PC-3 (cell line): ENCODE results near the gene MYCT1. TPM values are rescaled to one million over a fixed set of nuclear protein-coding genes. Genes with fewer than 3 reads are reported as not detected.

Experiments
- ATAC-seq: fragments of 200-7000 bp; cut with Tn5 transposase; 2 replicates; pipeline ENCODE4 v1.9.1; 2020; ENCODE audit warnings: mild to moderate bottlenecking, moderate library complexity
- BruUV-seq: library from RNA; stranded (reverse); fragments of 400-500 nt; replicated peaks from 2 replicates; lab custom pipeline; 2021; lab: Mats Ljungman, UMichigan
- CTCF ChIA-PET: fragments of 300-600 bp; sonication (Branson Sonifier 250); formaldehyde crosslinking; loops from one replicate; lab custom pipeline; 2022; ENCODE audit warnings: antibody characterized with exemption; lab: Charles Lee
- POLR2A ChIA-PET: fragments of 300-600 bp; sonication (Branson Sonifier 250); formaldehyde crosslinking; loops from one replicate; lab custom pipeline; 2022; ENCODE audit warnings: antibody characterized with exemption; ENCODE audit not compliant: unreplicated experiment; lab: Charles Lee
- DNase-seq: peaks from one replicate; pipeline ENCODE4 v3.0.0-alpha.2; 2015
- H2AFZ ChIP-seq: fragments of 300-600 bp; sonication (generic); 2 replicates; pipeline ENCODE4 v1.6.0; 2016; ENCODE audit warnings: antibody characterized with exemption, low read length
- H3F3A ChIP-seq: fragments of 300-600 bp; sonication (generic); one replicate; pipeline ENCODE4 v1.6.0; 2017; ENCODE audit warnings: antibody characterized with exemption, low read length, control low read depth, mild to moderate bottlenecking; ENCODE audit not compliant: unreplicated experiment
- H3K27ac ChIP-seq: fragments of 300-600 bp; sonication (generic); 2 replicates; pipeline ENCODE4 v1.5.1; 2016; ENCODE audit warnings: mild to moderate bottlenecking, low read length
- H3K27me3 ChIP-seq: fragments of 300-600 bp; sonication (generic); 2 replicates; pipeline ENCODE4 v1.6.1; 2016; ENCODE audit warnings: low read length, mixed read lengths
- H3K36me3 ChIP-seq: fragments of 300-600 bp; sonication (generic); 2 replicates; pipeline ENCODE4 v1.6.1; 2016; ENCODE audit warnings: low read depth, mixed run types, low read length, mixed read lengths
- H3K4me1 ChIP-seq: fragments of 300-600 bp; sonication (generic); 2 replicates; pipeline ENCODE4 v1.5.1; 2016; ENCODE audit warnings: low read length; ENCODE audit not compliant: insufficient read depth
- H3K4me2 ChIP-seq: fragments of 300-600 bp; sonication (generic); 2 replicates; pipeline ENCODE4 v1.6.0; 2016; ENCODE audit warnings: low read length
- H3K4me3 ChIP-seq: fragments of 300-600 bp; sonication (generic); 2 replicates; pipeline ENCODE4 v1.5.1; 2016; ENCODE audit warnings: mild to moderate bottlenecking, low read length, mixed read lengths
- H3K79me2 ChIP-seq: fragments of 300-600 bp; sonication (generic); 2 replicates; pipeline ENCODE4 v1.6.1; 2017; ENCODE audit warnings: low read length, mixed read lengths
- H3K9ac ChIP-seq: fragments of 300-600 bp; sonication (generic); 2 replicates; pipeline ENCODE4 v1.6.0; 2016; ENCODE audit warnings: mild to moderate bottlenecking, low read length
- H3K9me2 ChIP-seq: fragments of 300-600 bp; sonication (generic); replicated peaks from 2 replicates; pipeline ENCODE4 v1.6.1; 2016; ENCODE audit warnings: mixed run types, low read length, mixed read lengths
- H3K9me3 ChIP-seq: fragments of 300-600 bp; sonication (generic); 2 replicates; pipeline ENCODE4 v1.6.1; 2016; ENCODE audit warnings: low read length, mixed read lengths
- H4K20me1 ChIP-seq: fragments of 300-600 bp; sonication (generic); 2 replicates; pipeline ENCODE4 v1.6.1; 2016; ENCODE audit warnings: low read length, mixed read lengths
- EZH2 ChIP-seq: fragments of 300-600 bp; sonication (generic); IDR thresholded peaks from one replicate; pipeline ENCODE4 v1.6.1; 2017; ENCODE audit warnings: antibody characterized with exemption, mild to moderate bottlenecking, low read length; ENCODE audit not compliant: unreplicated experiment
- EZH2phosphoT487 ChIP-seq: fragments of 300-600 bp; sonication (generic); IDR thresholded peaks from 2 replicates; pipeline ENCODE4 v1.6.1; 2018; ENCODE audit warnings: mild to moderate bottlenecking, antibody characterized with exemption, low read length, borderline replicate concordance
- intact Hi-C: fragments of 100-400 bp; cut with micrococcal nuclease; formaldehyde crosslinking; loops from 2 replicates; pipeline ENCODE4 v1.9.0; 2023
- total RNA-seq: library from RNA; depleted of rRNA; stranded (reverse); fragments of >200 nt; gene quantifications from 2 replicates; pipeline ENCODE4 v1.2.3, GENCODE V29; 2014
- TF ChIP-seq, protein P1 (sequence below): fragments of 300-600 bp; sonication (generic); conservative IDR thresholded peaks from 2 replicates; pipeline ENCODE4 v1.5.1; 2017; ENCODE audit warnings: antibody characterized with exemption, low read depth, mild to moderate bottlenecking, low read length

The MYCT1 gene
- total RNA-seq, 1 experiment from 2014 or later = 0.55 TPM

GRCh38 chr6:152723398-152723797 lies 25.7 kb downstream of the MYCT1 start:
- Histone ChIP-seq H3K9me2 (no peaks in the 10 kb centered on the region), H3K9me3 (no peaks in the 10 kb centered on the region), H3F3A (no peaks in the 10 kb centered on the region), H3K4me1 (no peaks in the 10 kb centered on the region), H3K4me2 (no peak overlapping the region), H3K27ac (no peak overlapping the region), H3K27me3 (peaks cover 22% of the 10 kb centered on the region), H2AFZ (no peak overlapping the region), H3K4me3 (no peak overlapping the region), H3K9ac (no peak overlapping the region), H3K79me2 (no peaks in the 10 kb centered on the region), H3K36me3 (no peaks in the 10 kb centered on the region), H4K20me1 (no peaks in the 10 kb centered on the region)
- DNase-seq (no peak), ATAC-seq (no peak)
- CTCF ChIA-PET = no interaction called here
- TF ChIP-seq EZH2phosphoT487 = no peak
- TF ChIP-seq, protein P1, sequence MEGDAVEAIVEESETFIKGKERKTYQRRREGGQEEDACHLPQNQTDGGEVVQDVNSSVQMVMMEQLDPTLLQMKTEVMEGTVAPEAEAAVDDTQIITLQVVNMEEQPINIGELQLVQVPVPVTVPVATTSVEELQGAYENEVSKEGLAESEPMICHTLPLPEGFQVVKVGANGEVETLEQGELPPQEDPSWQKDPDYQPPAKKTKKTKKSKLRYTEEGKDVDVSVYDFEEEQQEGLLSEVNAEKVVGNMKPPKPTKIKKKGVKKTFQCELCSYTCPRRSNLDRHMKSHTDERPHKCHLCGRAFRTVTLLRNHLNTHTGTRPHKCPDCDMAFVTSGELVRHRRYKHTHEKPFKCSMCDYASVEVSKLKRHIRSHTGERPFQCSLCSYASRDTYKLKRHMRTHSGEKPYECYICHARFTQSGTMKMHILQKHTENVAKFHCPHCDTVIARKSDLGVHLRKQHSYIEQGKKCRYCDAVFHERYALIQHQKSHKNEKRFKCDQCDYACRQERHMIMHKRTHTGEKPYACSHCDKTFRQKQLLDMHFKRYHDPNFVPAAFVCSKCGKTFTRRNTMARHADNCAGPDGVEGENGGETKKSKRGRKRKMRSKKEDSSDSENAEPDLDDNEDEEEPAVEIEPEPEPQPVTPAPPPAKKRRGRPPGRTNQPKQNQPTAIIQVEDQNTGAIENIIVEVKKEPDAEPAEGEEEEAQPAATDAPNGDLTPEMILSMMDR = no peak
- TF ChIP-seq EZH2 = no peak
- no TSS peak for BruUV-seq
- POLR2A ChIA-PET = no interaction called here
- intact Hi-C loops = no loop called here

DNA sequence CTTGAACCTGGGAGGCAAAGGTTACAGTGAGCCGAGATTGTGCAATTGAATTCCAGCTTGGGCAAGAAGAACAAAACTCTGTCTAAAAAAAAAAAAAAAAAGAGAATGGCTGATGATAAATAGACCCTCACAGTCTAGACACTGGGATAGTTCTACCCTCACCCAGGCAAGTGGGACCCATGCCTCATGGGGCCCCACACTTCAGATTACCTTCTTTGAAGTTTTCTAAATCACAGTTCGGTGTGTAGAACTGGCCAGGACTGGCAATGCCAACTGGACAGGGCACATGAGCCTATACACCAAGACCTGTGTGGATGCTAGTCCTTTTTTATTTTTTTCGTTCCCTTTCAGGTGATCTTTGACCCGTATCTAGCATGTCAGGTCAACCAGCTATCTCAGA lies 28.6 kb downstream of the MYCT1 start:
- ATAC-seq (no peak), DNase-seq (no peak)
- TF ChIP-seq, protein P1 = no peak
- TF ChIP-seq EZH2 (no peak), EZH2phosphoT487 (no peak)
- intact Hi-C loops = no loop called here
- H3K79me2 ChIP-seq = no peaks in the 10 kb centered on the region
- H4K20me1 ChIP-seq = no peaks in the 10 kb centered on the region
- no peaks in the 10 kb centered on the region for H3F3A ChIP-seq
- no peak overlapping the region for H3K27ac ChIP-seq
- H3K36me3 ChIP-seq = no peaks in the 10 kb centered on the region
- no peaks in the 10 kb centered on the region for H3K4me1 ChIP-seq
- no peak overlapping the region for H3K9ac ChIP-seq
- H3K27me3 ChIP-seq = peaks cover 39% of the 10 kb centered on the region
- no peaks in the 10 kb centered on the region for H3K9me2 ChIP-seq
- ChIA-PET CTCF (no interaction called here), POLR2A (no interaction called here)
- H3K9me3 ChIP-seq = no peaks in the 10 kb centered on the region
- H3K4me2 ChIP-seq = no peak overlapping the region
- BruUV-seq = no TSS peak
- no peak overlapping the region for H2AFZ ChIP-seq
- no peak overlapping the region for H3K4me3 ChIP-seq

GRCh38 chr6:152727507-152727906 lies 29.8 kb downstream of the MYCT1 start:
- peak; percentile 5 for DNase-seq
- Histone ChIP-seq H3K79me2 (no peaks in the 10 kb centered on the region), H3K9me2 (no peaks in the 10 kb centered on the region), H3K9me3 (no peaks in the 10 kb centered on the region), H3K4me1 (no peaks in the 10 kb centered on the region), H3K27me3 (peaks cover 44% of the 10 kb centered on the region), H3K9ac (no peak overlapping the region), H3F3A (no peaks in the 10 kb centered on the region), H2AFZ (no peak overlapping the region), H3K27ac (no peak overlapping the region), H3K4me2 (no peak overlapping the region), H4K20me1 (no peaks in the 10 kb centered on the region), H3K4me3 (no peak overlapping the region), H3K36me3 (no peaks in the 10 kb centered on the region)
- intact Hi-C loops = no loop called here
- no TSS peak for BruUV-seq
- ChIA-PET CTCF (no interaction called here), POLR2A (no interaction called here)
- TF ChIP-seq EZH2phosphoT487 = no peak
- no peak for TF ChIP-seq EZH2
- TF ChIP-seq, protein P1 = 0 out of 2 replicates have a peak, but pooled peaks have one; percentile 28
- peak; percentile 42; the same call in 1 of the 2 replicates for ATAC-seq
